GM19438 (cell line): ENCODE data around the gene GABPB1.

Source experiments
- ATAC-seq: cut with Tn5 transposase; IDR thresholded peaks from one replicate; pipeline ENCODE4 v1.9.1; 2021; ENCODE audit warnings: low read depth; ENCODE audit not compliant: unreplicated experiment

Gene GABPB1

GRCh38 chr15:50287324-50288116, 67.5 kb downstream of the GABPB1 start:
- no peak for ATAC-seq

- no peak for ATAC-seq
Observed at GRCh38 chr15:50281427-50281826, 73.6 kb downstream of the GABPB1 start.

GRCh38 chr15:50280271-50280670, 74.7 kb downstream of the GABPB1 start:
- ATAC-seq, result no peak

GRCh38 chr15:50278496-50278895, 76.5 kb downstream of the GABPB1 start:
- no peak for ATAC-seq

GRCh38 chr15:50277370-50277769, 77.6 kb downstream of the GABPB1 start:
- ATAC-seq, result no peak

GRCh38 chr15:50275908-50276307, 79.1 kb downstream of the GABPB1 start:
- ATAC-seq, result no peak

- ATAC-seq, result no peak
Observed at GRCh38 chr15:50275091-50275490, 79.9 kb downstream of the GABPB1 start.

GRCh38 chr15:50267577-50267976, 87.4 kb downstream of the GABPB1 start:
- no peak for ATAC-seq

GRCh38 chr15:50265620-50266019, 89.4 kb downstream of the GABPB1 start, which contains the start of gene HDC:
Gene HDC, minus strand, starts transcription at chr15:50265726. Its CDS starts 103 bp downstream, at chr15:50265623.
- ATAC-seq, result no peak

- no peak for ATAC-seq
Observed at GRCh38 chr15:50262533-50262932, 92.5 kb downstream of the GABPB1 start.

- ATAC-seq, result no peak
Observed at GRCh38 chr15:50261981-50262380, 93.0 kb downstream of the GABPB1 start.

- ATAC-seq, result no peak
Observed at GRCh38 chr15:50260969-50261496, 94.0 kb downstream of the GABPB1 start.

- no peak for ATAC-seq
Observed at GRCh38 chr15:50259276-50259675, 95.7 kb downstream of the GABPB1 start.

- no peak for ATAC-seq
Observed at GRCh38 chr15:50257924-50258323, 97.1 kb downstream of the GABPB1 start.

GRCh38 chr15:50257332-50257731, 97.7 kb downstream of the GABPB1 start:
- no peak for ATAC-seq

GRCh38 chr15:50256188-50257041, 98.6 kb downstream of the GABPB1 start:
- no peak for ATAC-seq

GRCh38 chr15:50252556-50252955, 102.4 kb downstream of the GABPB1 start:
- ATAC-seq, result no peak

- ATAC-seq, result no peak
Observed at GRCh38 chr15:50251638-50252182, 103.3 kb downstream of the GABPB1 start.

GRCh38 chr15:50250760-50251394, 104.1 kb downstream of the GABPB1 start:
- ATAC-seq, result no peak

- no peak for ATAC-seq
Observed at GRCh38 chr15:50249704-50250103, 105.3 kb downstream of the GABPB1 start.
